ENCODE results near the gene CCDC86.

GRCh38 chr11:60889869-60890311 is 48.0 kb downstream of the CCDC86 start:
- TF ChIP-seq CTCF (IDR thresholded peaks at IDR 0.05): no peak
- no peak for TF ChIP-seq EP300 (IDR thresholded peaks at IDR 0.05)
- no peak for TF ChIP-seq POLR2A (IDR thresholded peaks at IDR 0.05)
